Astrocyte (in vitro differentiated cells and primary cell): ENCODE data around the gene ZNF529. TPM values are rescaled to one million over a fixed set of nuclear protein-coding genes. Genes with fewer than 3 reads are reported as not detected.

Experiments
- DNase-seq: peaks from one replicate; pipeline ENCODE4 v3.0.0-alpha.2; 2010; ENCODE audit warnings: low read depth
- FAIRE-seq: peaks from 2 replicates; lab custom pipeline; 2011; peaks lifted over from hg19 to GRCh38; lab: Jason Lieb, UNC
- H2AFZ ChIP-seq: 2 replicates; pipeline ENCODE4 v1.6.0; 2012; ENCODE audit warnings: low read depth, low read length, inconsistent platforms
- H3K27ac ChIP-seq: 2 replicates; pipeline ENCODE4 v1.5.1; 2011; ENCODE audit warnings: low read depth, low read length, inconsistent platforms
- H3K27me3 ChIP-seq: 2 replicates; pipeline ENCODE4 v1.6.0; 2011; ENCODE audit warnings: low read length, inconsistent platforms; ENCODE audit not compliant: insufficient read depth
- H3K36me3 ChIP-seq: 2 replicates; pipeline ENCODE4 v1.5.1; 2011; ENCODE audit warnings: low read length, inconsistent platforms; ENCODE audit not compliant: insufficient read depth
- H3K4me1 ChIP-seq: 2 replicates; pipeline ENCODE4 v1.5.1; 2011; ENCODE audit warnings: low read length, inconsistent platforms; ENCODE audit not compliant: insufficient read depth
- H3K4me2 ChIP-seq: 2 replicates; pipeline ENCODE4 v1.6.0; 2012; ENCODE audit warnings: low read length, inconsistent platforms
- H3K4me3 ChIP-seq: 2 replicates; pipeline ENCODE4 v1.5.1; 2011; ENCODE audit warnings: low read depth, mild to moderate bottlenecking, low read length, inconsistent platforms; ENCODE audit not compliant: insufficient read depth
- H3K79me2 ChIP-seq: 2 replicates; pipeline ENCODE4 v1.6.0; 2012; ENCODE audit warnings: mild to moderate bottlenecking, low read length, inconsistent platforms; ENCODE audit not compliant: insufficient read depth
- H3K9ac ChIP-seq: 2 replicates; pipeline ENCODE4 v1.6.0; 2012; ENCODE audit warnings: mild to moderate bottlenecking, low read length, inconsistent platforms
- H3K9me3 ChIP-seq: 2 replicates; pipeline ENCODE4 v1.5.1; 2012; ENCODE audit warnings: low read depth, mild to moderate bottlenecking, low read length, inconsistent platforms; ENCODE audit not compliant: insufficient read depth
- H4K20me1 ChIP-seq: 2 replicates; pipeline ENCODE4 v1.6.0; 2012; ENCODE audit warnings: low read length, inconsistent platforms; ENCODE audit not compliant: insufficient read depth
- H3K27ac Mint-ChIP-seq: one replicate; pipeline ENCODE4 v1.8.0; 2021; ENCODE audit warnings: mild to moderate bottlenecking, mixed read lengths; ENCODE audit not compliant: unreplicated experiment
- H3K27me3 Mint-ChIP-seq: one replicate; pipeline ENCODE4 v1.8.0; 2021; ENCODE audit warnings: low read depth, mixed read lengths; ENCODE audit not compliant: unreplicated experiment
- H3K36me3 Mint-ChIP-seq: one replicate; pipeline ENCODE4 v1.8.0; 2021; ENCODE audit warnings: low read depth, mixed read lengths; ENCODE audit not compliant: unreplicated experiment
- H3K4me1 Mint-ChIP-seq: one replicate; pipeline ENCODE4 v1.8.0; 2021; ENCODE audit warnings: low read depth, mixed read lengths; ENCODE audit not compliant: unreplicated experiment
- H3K4me3 Mint-ChIP-seq: one replicate; pipeline ENCODE4 v1.8.0; 2021; ENCODE audit warnings: mild to moderate bottlenecking, moderate library complexity, mixed read lengths; ENCODE audit not compliant: unreplicated experiment
- H3K9me3 Mint-ChIP-seq: one replicate; pipeline ENCODE4 v1.8.0; 2021; ENCODE audit warnings: mild to moderate bottlenecking, mixed read lengths; ENCODE audit not compliant: unreplicated experiment
- CTCF ChIP-seq: IDR thresholded peaks from 2 replicates; pipeline ENCODE4 v1.5.1; 2011; ENCODE audit warnings: low read depth, mild to moderate bottlenecking, inconsistent platforms, low read length, moderate library complexity; ENCODE audit not compliant: insufficient read depth
- EZH2 ChIP-seq: IDR thresholded peaks from 2 replicates; pipeline ENCODE4 v1.6.1; 2012; ENCODE audit warnings: mild to moderate bottlenecking, low read length, inconsistent platforms; ENCODE audit not compliant: insufficient read depth
- total RNA-seq: library from RNA; stranded (reverse); gene quantifications from 2 replicates; pipeline ENCODE4 v1.2.1, GENCODE V29; 2021

ZNF529 gene
- total RNA-seq, 1 donor from 2014 or later = 13.9 TPM

GRCh38 chr19:36528921-36529518 lies 44.1 kb downstream of the ZNF529 start:
- H4K20me1 ChIP-seq = peaks cover 4% of the 10 kb centered on the region
- no peak for DNase-seq
- Mint-ChIP-seq H3K9me3 (peaks cover 22% of the 10 kb centered on the region), H3K27me3 (no peaks in the 10 kb centered on the region), H3K4me1 (peaks cover 13% of the 10 kb centered on the region), H3K36me3 (peaks cover 23% of the 10 kb centered on the region), H3K4me3 (peak overlapping the region; percentile 100), H3K27ac (peak overlapping the region; percentile 100)
- H3K36me3 ChIP-seq = peaks cover 4% of the 10 kb centered on the region
- FAIRE-seq = no peak
- TF ChIP-seq EZH2 (no peak), CTCF (no peak)
- peak overlapping the region; percentile 99 for H3K9ac ChIP-seq
- no peaks in the 10 kb centered on the region for H3K27me3 ChIP-seq
- peaks cover 7% of the 10 kb centered on the region for H3K4me1 ChIP-seq
- peaks cover 42% of the 10 kb centered on the region for H3K79me2 ChIP-seq
- H3K4me3 ChIP-seq = peak overlapping the region; percentile 86
- H3K9me3 ChIP-seq = peaks cover 10% of the 10 kb centered on the region
- peak overlapping the region; percentile 99 for H2AFZ ChIP-seq
- peak overlapping the region; percentile 83 for H3K27ac ChIP-seq
- H3K4me2 ChIP-seq = peak overlapping the region; percentile 99

GRCh38 chr19:36528194-36528920 lies 44.7 kb downstream of the ZNF529 start, which contains the start of gene ZNF260:
Gene ZNF260 (minus strand): TSS chr19:36528271. CDS start chr19:36515238, 13,033 bp downstream.
- peaks cover 46% of the 10 kb centered on the region for H3K79me2 ChIP-seq
- H2AFZ ChIP-seq = peak within 1 kb of the TSS; percentile 99
- H3K27me3 Mint-ChIP-seq = no peaks in the 10 kb centered on the region
- peak within 1 kb of the TSS; percentile 100 for H3K27ac Mint-ChIP-seq
- peaks cover 26% of the 10 kb centered on the region for H3K36me3 Mint-ChIP-seq
- peak within 1 kb of the TSS; percentile 86 for H3K4me3 ChIP-seq
- H3K9me3 ChIP-seq = peaks cover 6% of the 10 kb centered on the region
- DNase-seq (peak; percentile 96), FAIRE-seq (no peak)
- H3K36me3 ChIP-seq = peaks cover 4% of the 10 kb centered on the region
- peaks cover 24% of the 10 kb centered on the region for H3K9me3 Mint-ChIP-seq
- peak within 1 kb of the TSS; percentile 100 for H3K4me3 Mint-ChIP-seq
- peak within 1 kb of the TSS; percentile 83 for H3K27ac ChIP-seq
- peaks cover 4% of the 10 kb centered on the region for H4K20me1 ChIP-seq
- no peaks in the 10 kb centered on the region for H3K27me3 ChIP-seq
- peak within 1 kb of the TSS; percentile 99 for H3K9ac ChIP-seq
- H3K4me2 ChIP-seq = peak within 1 kb of the TSS; percentile 99
- peaks cover 13% of the 10 kb centered on the region for H3K4me1 Mint-ChIP-seq
- TF ChIP-seq EZH2 (no peak), CTCF (no peak)
- peaks cover 7% of the 10 kb centered on the region for H3K4me1 ChIP-seq

GRCh38 chr19:36527873-36528193 lies 45.3 kb downstream of the ZNF529 start:
- FAIRE-seq = no peak

More at GRCh38 chr19:36527873-36528193, 45.3 kb downstream of the ZNF529 start:
- peak overlapping the region; percentile 100 for H3K4me3 Mint-ChIP-seq
- Histone ChIP-seq H3K4me2 (peak overlapping the region; percentile 99), H3K9me3 (peaks cover 6% of the 10 kb centered on the region), H4K20me1 (peaks cover 6% of the 10 kb centered on the region), H3K79me2 (peaks cover 51% of the 10 kb centered on the region), H3K27me3 (no peaks in the 10 kb centered on the region), H3K36me3 (peaks cover 7% of the 10 kb centered on the region), H3K4me1 (peaks cover 7% of the 10 kb centered on the region), H3K27ac (peak overlapping the region; percentile 83), H2AFZ (peak overlapping the region; percentile 99), H3K9ac (peak overlapping the region; percentile 99), H3K4me3 (peak overlapping the region; percentile 86)
- H3K27me3 Mint-ChIP-seq = no peaks in the 10 kb centered on the region
- no peak for TF ChIP-seq CTCF
- TF ChIP-seq EZH2 = no peak
- peaks cover 13% of the 10 kb centered on the region for H3K4me1 Mint-ChIP-seq
- DNase-seq = no peak
- peaks cover 25% of the 10 kb centered on the region for H3K9me3 Mint-ChIP-seq
- H3K36me3 Mint-ChIP-seq = peaks cover 28% of the 10 kb centered on the region
- peak overlapping the region; percentile 100 for H3K27ac Mint-ChIP-seq
